ENCODE data around the gene YTHDC1. TPM values are rescaled to one million over a fixed set of nuclear protein-coding genes. Genes with fewer than 3 reads are reported as not detected.

YTHDC1 gene
- total RNA-seq, 4 donors from 2014 or later = 16.4 to 104 (median 71.3) TPM

DNA sequence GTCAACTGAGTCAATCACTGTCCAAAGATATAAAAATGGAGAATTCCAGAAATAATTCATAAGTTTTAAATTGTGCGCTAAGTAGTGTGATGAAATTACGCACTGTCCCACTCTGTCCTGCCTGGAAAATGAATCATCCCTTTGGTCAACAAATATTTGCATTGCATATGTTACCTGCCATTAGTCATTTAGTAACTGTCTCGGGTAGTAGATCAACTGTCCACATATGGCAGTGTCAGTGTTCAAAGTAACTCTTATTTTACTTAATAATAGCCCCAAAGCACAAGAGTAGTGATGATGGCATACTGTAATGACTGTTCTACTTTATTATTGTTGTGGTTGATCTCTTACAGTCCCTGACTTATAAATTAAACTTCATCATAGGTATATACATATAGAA lies 3.4 kb downstream of the YTHDC1 start:
- Histone ChIP-seq H3K4me3 (no peak overlapping the region), H3K27ac (no peak overlapping the region), H3K36me3 (no peaks in the 10 kb centered on the region), H3K27me3 (no peaks in the 10 kb centered on the region), H3K4me1 (peaks cover 0 to 6% of the 10 kb centered on the region in 2 donors), H3K9me3 (no peaks in the 10 kb centered on the region)
- TF ChIP-seq POLR2A (IDR thresholded peaks at IDR 0.05) = no peak
- TF ChIP-seq, protein P1, sequence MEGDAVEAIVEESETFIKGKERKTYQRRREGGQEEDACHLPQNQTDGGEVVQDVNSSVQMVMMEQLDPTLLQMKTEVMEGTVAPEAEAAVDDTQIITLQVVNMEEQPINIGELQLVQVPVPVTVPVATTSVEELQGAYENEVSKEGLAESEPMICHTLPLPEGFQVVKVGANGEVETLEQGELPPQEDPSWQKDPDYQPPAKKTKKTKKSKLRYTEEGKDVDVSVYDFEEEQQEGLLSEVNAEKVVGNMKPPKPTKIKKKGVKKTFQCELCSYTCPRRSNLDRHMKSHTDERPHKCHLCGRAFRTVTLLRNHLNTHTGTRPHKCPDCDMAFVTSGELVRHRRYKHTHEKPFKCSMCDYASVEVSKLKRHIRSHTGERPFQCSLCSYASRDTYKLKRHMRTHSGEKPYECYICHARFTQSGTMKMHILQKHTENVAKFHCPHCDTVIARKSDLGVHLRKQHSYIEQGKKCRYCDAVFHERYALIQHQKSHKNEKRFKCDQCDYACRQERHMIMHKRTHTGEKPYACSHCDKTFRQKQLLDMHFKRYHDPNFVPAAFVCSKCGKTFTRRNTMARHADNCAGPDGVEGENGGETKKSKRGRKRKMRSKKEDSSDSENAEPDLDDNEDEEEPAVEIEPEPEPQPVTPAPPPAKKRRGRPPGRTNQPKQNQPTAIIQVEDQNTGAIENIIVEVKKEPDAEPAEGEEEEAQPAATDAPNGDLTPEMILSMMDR (IDR thresholded peaks at IDR 0.05) = no peak
- intact Hi-C loops (cut with DNase I; ENCODE audit: low total_unique reads) = no loop called here
- DNase-seq = no peak

DNA sequence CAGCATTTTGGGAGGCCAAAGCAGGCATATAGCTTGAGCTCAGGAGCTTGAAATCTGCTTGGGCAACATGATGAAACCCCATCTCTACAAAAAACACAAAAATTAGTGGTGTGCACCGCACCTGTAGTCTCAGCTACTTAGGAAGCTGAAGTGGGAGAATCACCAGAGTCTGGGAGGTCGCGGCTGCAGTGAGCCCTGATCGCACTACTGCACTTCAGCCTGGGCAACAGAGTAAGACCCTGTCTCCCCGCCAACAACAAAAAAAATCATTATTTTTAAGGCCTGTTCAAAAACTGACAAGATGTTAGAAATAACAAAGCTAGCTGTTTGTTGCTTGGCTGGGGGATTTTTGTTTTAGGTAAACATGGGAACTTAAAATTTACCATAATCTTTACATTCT lies 5.1 kb downstream of the YTHDC1 start:
- Histone ChIP-seq H3K36me3 (no peaks in the 10 kb centered on the region), H3K9me3 (no peaks in the 10 kb centered on the region), H3K4me3 (no peak overlapping the region), H3K27me3 (no peaks in the 10 kb centered on the region), H3K4me1 (peaks cover 2 to 6% of the 10 kb centered on the region in 2 donors), H3K27ac (no peak overlapping the region)
- no peak for DNase-seq
- intact Hi-C loops (cut with DNase I; ENCODE audit: low total_unique reads) = no loop called here
- no peak for TF ChIP-seq POLR2A (IDR thresholded peaks at IDR 0.05)
- TF ChIP-seq, protein P1 (IDR thresholded peaks at IDR 0.05) = no peak

DNA sequence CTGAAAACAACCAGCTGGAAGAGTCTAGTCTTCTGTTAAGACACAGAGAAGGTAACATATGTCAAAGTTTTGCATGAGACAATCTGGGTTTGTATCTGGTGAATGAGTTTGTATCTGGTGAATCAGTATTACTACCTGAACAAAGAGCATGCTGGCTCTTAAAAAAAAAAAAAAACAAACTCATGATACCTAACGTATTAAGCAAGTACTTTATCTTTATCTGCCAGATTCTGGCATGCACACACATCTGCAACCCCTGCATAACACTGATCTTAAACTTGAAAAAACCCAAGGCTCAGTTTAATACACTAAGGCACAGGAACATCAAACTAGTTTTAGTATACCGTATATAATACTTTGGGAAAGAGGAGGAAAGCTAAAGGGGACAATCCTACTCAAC lies 5.8 kb downstream of the YTHDC1 start:
- Histone ChIP-seq H3K27ac (no peak overlapping the region), H3K4me1 (peaks cover 5 to 6% of the 10 kb centered on the region in 2 donors), H3K4me3 (no peak overlapping the region), H3K9me3 (no peaks in the 10 kb centered on the region), H3K27me3 (no peaks in the 10 kb centered on the region), H3K36me3 (no peaks in the 10 kb centered on the region)
- no peak for TF ChIP-seq POLR2A (IDR thresholded peaks at IDR 0.05)
- TF ChIP-seq, protein P1 (IDR thresholded peaks at IDR 0.05) = no peak
- intact Hi-C loops (cut with DNase I; ENCODE audit: low total_unique reads) = no loop called here
- DNase-seq = no peak

DNA sequence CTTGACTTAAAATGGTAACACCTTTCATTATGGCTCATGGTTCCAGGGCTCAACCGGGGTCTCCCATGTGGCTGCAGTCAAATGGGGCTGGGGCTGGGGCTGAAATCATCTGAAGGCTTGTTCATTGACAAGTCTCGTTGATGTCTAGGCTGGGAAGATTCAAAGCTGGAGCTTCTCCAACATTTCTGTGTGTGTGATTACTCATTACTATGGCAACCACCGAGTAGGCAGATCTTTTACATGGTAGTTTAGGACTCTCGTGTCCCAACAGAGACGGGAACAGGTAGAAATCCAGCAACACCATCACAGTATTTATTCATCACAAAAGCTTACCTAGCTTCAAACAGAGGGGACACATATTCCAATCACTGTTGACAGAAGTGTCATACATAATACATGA lies 7.8 kb downstream of the YTHDC1 start:
- Histone ChIP-seq H3K36me3 (no peaks in the 10 kb centered on the region), H3K4me1 (peaks cover 6 to 14% of the 10 kb centered on the region in 2 donors), H3K27me3 (no peaks in the 10 kb centered on the region), H3K4me3 (no peak overlapping the region), H3K27ac (no peak overlapping the region), H3K9me3 (no peaks in the 10 kb centered on the region)
- TF ChIP-seq POLR2A (IDR thresholded peaks at IDR 0.05) = no peak
- TF ChIP-seq, protein P1 (IDR thresholded peaks at IDR 0.05) = no peak
- intact Hi-C loops (cut with DNase I; ENCODE audit: low total_unique reads) = no loop called here
- DNase-seq = no peak

DNA sequence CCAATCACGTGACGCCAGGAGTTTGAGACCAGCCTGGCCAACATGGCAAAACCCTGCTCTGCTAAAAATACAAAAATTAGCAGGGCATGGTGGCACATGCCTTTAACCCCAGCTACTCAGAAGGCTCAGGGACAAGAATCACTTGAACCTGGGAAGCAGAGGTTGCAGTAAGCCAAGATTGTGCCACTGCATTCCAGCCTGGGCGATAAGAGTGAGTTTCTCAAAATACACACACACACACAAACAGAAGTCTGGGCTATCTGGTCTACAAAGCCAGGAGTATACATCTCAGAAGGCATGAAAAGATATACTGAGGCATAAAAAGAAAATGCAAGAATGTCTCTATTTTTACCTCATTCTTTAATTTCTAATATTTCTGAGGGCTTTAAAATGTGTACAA lies 11.3 kb downstream of the YTHDC1 start:
- no peaks in the 10 kb centered on the region for H3K27me3 ChIP-seq
- intact Hi-C loops (cut with DNase I; ENCODE audit: low total_unique reads) = no loop called here
- no peak for DNase-seq
- no peak for TF ChIP-seq POLR2A (IDR thresholded peaks at IDR 0.05)
- TF ChIP-seq, protein P1 (IDR thresholded peaks at IDR 0.05) = no peak
- H3K36me3 ChIP-seq = no peaks in the 10 kb centered on the region
- H3K4me1 ChIP-seq = peaks cover 6 to 23% of the 10 kb centered on the region in 2 donors
- no peak overlapping the region for H3K4me3 ChIP-seq
- H3K27ac ChIP-seq = no peak overlapping the region
- H3K9me3 ChIP-seq = no peaks in the 10 kb centered on the region
